Panc1 (cell line): Measurements from ENCODE around the gene GBA3. TPM values are rescaled to one million over a fixed set of nuclear protein-coding genes. Genes with fewer than 3 reads are reported as not detected.

Source experiments
- ATAC-seq: fragments of 200-7000 bp; cut with Tn5 transposase; 2 replicates; pipeline ENCODE4 v1.9.1; 2020; ENCODE audit warnings: mild to moderate bottlenecking, moderate library complexity
- BruUV-seq: library from RNA; stranded (reverse); fragments of 400-500 nt; replicated peaks from 2 replicates; lab custom pipeline; 2021; lab: Mats Ljungman, UMichigan
- CTCF ChIA-PET: fragments of 300-600 bp; sonication (Branson Sonifier 250); formaldehyde crosslinking; loops from one replicate; lab custom pipeline; 2022; ENCODE audit warnings: antibody characterized with exemption; lab: Charles Lee
- POLR2A ChIA-PET: fragments of 300-600 bp; sonication (Branson Sonifier 250); formaldehyde crosslinking; loops from one replicate; lab custom pipeline; 2022; ENCODE audit warnings: antibody characterized with exemption; lab: Charles Lee
- DNase-seq: peaks from one replicate; pipeline ENCODE4 v3.0.0-alpha.2; 2010; ENCODE audit warnings: low read depth, low spot score
- H3K27ac ChIP-seq: 2 replicates; pipeline ENCODE4 v1.5.1; 2011; ENCODE audit warnings: mild to moderate bottlenecking, low read length, inconsistent platforms
- H3K27me3 ChIP-seq: fragments of 200-500 bp; sonication (Bioruptor generic); 2 replicates; pipeline ENCODE4 v1.6.0; 2014; ENCODE audit warnings: low read length, inconsistent platforms; ENCODE audit not compliant: control insufficient read depth, insufficient read depth
- H3K36me3 ChIP-seq: fragments of 200-500 bp; sonication (Bioruptor generic); 2 replicates; pipeline ENCODE4 v1.5.1; 2014; ENCODE audit warnings: inconsistent platforms, mild to moderate bottlenecking, low read length, moderate library complexity; ENCODE audit not compliant: control insufficient read depth, insufficient read depth
- H3K4me1 ChIP-seq: 2 replicates; pipeline ENCODE4 v1.5.1; 2011; ENCODE audit warnings: inconsistent platforms, mild to moderate bottlenecking, low read length, moderate library complexity; ENCODE audit not compliant: control insufficient read depth, insufficient read depth
- H3K4me3 ChIP-seq, 2 experiments: 2 replicates each; pipeline ENCODE4 v1.5.1; 2011 to 2012; ENCODE audit warnings: low read depth in 2 of 2, low read length in 2 of 2, mild to moderate bottlenecking in 2 of 2, inconsistent platforms in 1 of 2, moderate library complexity in 1 of 2
- H3K9me3 ChIP-seq: fragments of 200-500 bp; sonication (Bioruptor generic); 2 replicates; pipeline ENCODE4 v1.5.1; 2014; ENCODE audit warnings: low read depth, mild to moderate bottlenecking, inconsistent platforms, low read length, moderate library complexity; ENCODE audit not compliant: control insufficient read depth, insufficient read depth
- CTCF ChIP-seq: fragments of 450-650 bp; IDR thresholded peaks from 2 replicates; pipeline ENCODE4 v1.5.1; 2017; ENCODE audit warnings: mild to moderate bottlenecking
- POLR2AphosphoS5 ChIP-seq: IDR thresholded peaks from 2 replicates; pipeline ENCODE4 v1.6.1; 2012; ENCODE audit warnings: mild to moderate bottlenecking, low read depth, low read length, moderate library complexity
- REST ChIP-seq, 2 experiments: IDR thresholded peaks; 2 replicates each; pipeline ENCODE4 v1.6.1; 2011 to 2012; ENCODE audit warnings: low read depth in 2 of 2, control low read depth in 1 of 2, low read length in 1 of 2, mild to moderate bottlenecking in 1 of 2, moderate library complexity in 1 of 2; ENCODE audit not compliant: insufficient read depth in 1 of 2
- SIN3A ChIP-seq: IDR thresholded peaks from 2 replicates; pipeline ENCODE4 v1.6.1; 2012; ENCODE audit warnings: low read depth, mild to moderate bottlenecking, low read length, moderate library complexity, borderline replicate concordance; ENCODE audit not compliant: insufficient read depth
- TCF7L2 ChIP-seq: IDR thresholded peaks from 2 replicates; pipeline ENCODE4 v1.6.1; 2011; ENCODE audit warnings: mild to moderate bottlenecking, low read depth, low read length, inconsistent platforms
- in situ Hi-C: cut with HindIII; loops from 2 replicates; pipeline ENCODE4 v1.10.0; 2016; ENCODE audit warnings: low sequenced_read_pairs, low pct_unique_long_range_greater_than_20kb
- intact Hi-C: fragments of 100-400 bp; cut with micrococcal nuclease; formaldehyde crosslinking; loops from one replicate; pipeline ENCODE4 v1.10.0; 2022; ENCODE audit not compliant: unreplicated experiment
- total RNA-seq: library from RNA; stranded (reverse); gene quantifications from one replicate; pipeline ENCODE4 v1.2.1, GENCODE V29; 2021; ENCODE audit not compliant: unreplicated experiment

GBA3 gene
- total RNA-seq, 1 experiment from 2014 or later = not detected

- BruUV-seq = no TSS peak
- ATAC-seq (no peak), DNase-seq (no peak)
- intact Hi-C loops = no loop called here
- Histone ChIP-seq H3K4me1 (no peaks in the 10 kb centered on the region), H3K27ac (no peak overlapping the region), H3K4me3 (no peak overlapping the region), H3K9me3 (no peaks in the 10 kb centered on the region), H3K36me3 (no peaks in the 10 kb centered on the region), H3K27me3 (no peaks in the 10 kb centered on the region)
- in situ Hi-C loops = no loop called here
- TF ChIP-seq POLR2AphosphoS5 (no peak), CTCF (no peak), SIN3A (no peak), REST (IDR thresholded peaks at IDR 0.05; ENCODE audit: insufficient read depth in 1 of 2, low read depth in 2 of 2, low read length in 1 of 2) (no peak), TCF7L2 (no peak)
- CTCF ChIA-PET = no interaction called here
- POLR2A ChIA-PET = no interaction called here
Measured at GRCh38 chr4:22668301-22668700, 24.4 kb upstream of the GBA3 start.

GRCh38 chr4:22668702-22669101 lies 24.0 kb upstream of the GBA3 start:
- ATAC-seq (no peak), DNase-seq (no peak)
- ChIA-PET POLR2A (no interaction called here), CTCF (no interaction called here)
- H3K9me3 ChIP-seq = no peaks in the 10 kb centered on the region
- H3K27ac ChIP-seq = no peak overlapping the region
- in situ Hi-C loops (no loop called here), intact Hi-C loops (no loop called here)
- H3K27me3 ChIP-seq = no peaks in the 10 kb centered on the region
- TF ChIP-seq TCF7L2 = no peak
- TF ChIP-seq REST (IDR thresholded peaks at IDR 0.05; ENCODE audit: insufficient read depth in 1 of 2, low read depth in 2 of 2, low read length in 1 of 2) = no peak
- TF ChIP-seq POLR2AphosphoS5 = no peak
- TF ChIP-seq SIN3A = no peak
- TF ChIP-seq CTCF = no peak
- no TSS peak for BruUV-seq
- H3K36me3 ChIP-seq = no peaks in the 10 kb centered on the region
- no peaks in the 10 kb centered on the region for H3K4me1 ChIP-seq
- H3K4me3 ChIP-seq = no peak overlapping the region
